Stimulated activated naive CD4-positive, alpha-beta T cell treated with Interleukin-2 at 50 U/mL for 16 hours (primary cell): ENCODE measurements around the gene BCL11B.

Source experiments
- DNase-seq: peaks from one replicate; lab custom pipeline; 2025; lab: John Stamatoyannopoulos, UW

BCL11B gene

GRCh38 chr14:99224116-99224910 lies 47.7 kb downstream of the BCL11B start:
- DNase-seq = no peak

- no peak for DNase-seq
Observed at GRCh38 chr14:99221445-99221844, 50.6 kb downstream of the BCL11B start.

GRCh38 chr14:99217066-99217955 lies 54.7 kb downstream of the BCL11B start:
- DNase-seq = no peak

- no peak for DNase-seq
Observed at GRCh38 chr14:99216191-99216590, 55.8 kb downstream of the BCL11B start.

GRCh38 chr14:99215277-99215676 lies 56.7 kb downstream of the BCL11B start:
- DNase-seq = no peak

GRCh38 chr14:99214701-99215100 lies 57.3 kb downstream of the BCL11B start:
- no peak for DNase-seq

GRCh38 chr14:99213527-99213971 lies 58.4 kb downstream of the BCL11B start:
- DNase-seq = no peak

- DNase-seq = peak; percentile 43
Observed at GRCh38 chr14:99213101-99213500, 58.9 kb downstream of the BCL11B start.

GRCh38 chr14:99212646-99213045 lies 59.4 kb downstream of the BCL11B start:
- DNase-seq = no peak

- DNase-seq = no peak
Observed at GRCh38 chr14:99212199-99212598, 59.8 kb downstream of the BCL11B start.

- DNase-seq = no peak
Observed at GRCh38 chr14:99211410-99211809, 60.6 kb downstream of the BCL11B start.

- no peak for DNase-seq
Observed at GRCh38 chr14:99210333-99210732, 61.7 kb downstream of the BCL11B start.

- DNase-seq = no peak
Observed at GRCh38 chr14:99209409-99209808, 62.6 kb downstream of the BCL11B start.

- DNase-seq = no peak
Observed at GRCh38 chr14:99208318-99208717, 63.7 kb downstream of the BCL11B start.

GRCh38 chr14:99207456-99207855 lies 64.5 kb downstream of the BCL11B start:
- no peak for DNase-seq

GRCh38 chr14:99206090-99206489 lies 65.9 kb downstream of the BCL11B start:
- no peak for DNase-seq

- DNase-seq = no peak
Observed at GRCh38 chr14:99205086-99205688, 66.8 kb downstream of the BCL11B start.

- no peak for DNase-seq
Observed at GRCh38 chr14:99203801-99204200, 68.2 kb downstream of the BCL11B start.

GRCh38 chr14:99203080-99203479 lies 68.9 kb downstream of the BCL11B start:
- no peak for DNase-seq

- no peak for DNase-seq
Observed at GRCh38 chr14:99202516-99202915, 69.5 kb downstream of the BCL11B start.

GRCh38 chr14:99201351-99202073 lies 70.5 kb downstream of the BCL11B start:
- DNase-seq = peak; percentile 26

GRCh38 chr14:99200654-99201005 lies 71.4 kb downstream of the BCL11B start:
- DNase-seq = no peak
